H9 (cell line): ENCODE data around the gene TM9SF4. TPM values are rescaled to one million over a fixed set of nuclear protein-coding genes. Genes with fewer than 3 reads are reported as not detected.

ENCODE experiments used
- DNase-seq: peaks from one replicate; pipeline ENCODE4 v3.0.0-alpha.2; 2017
- H2AFZ ChIP-seq: one replicate; pipeline ENCODE4 v1.6.1; 2013; ENCODE audit warnings: mild to moderate bottlenecking, low read length, control low read depth, moderate library complexity
- H2AK5ac ChIP-seq: 2 replicates; pipeline ENCODE4 v1.6.1; 2013; ENCODE audit warnings: low read length, control low read depth, mixed read lengths; ENCODE audit not compliant: insufficient read length
- H2BK120ac ChIP-seq: one replicate; pipeline ENCODE4 v1.6.1; 2013; ENCODE audit warnings: low read depth, mild to moderate bottlenecking, low read length, control low read depth, inconsistent platforms; ENCODE audit not compliant: poor library complexity, severe bottlenecking
- H2BK12ac ChIP-seq: 2 replicates; pipeline ENCODE4 v1.6.1; 2013; ENCODE audit warnings: low read length, control low read depth, mixed read lengths, low read depth; ENCODE audit not compliant: insufficient read length
- H2BK15ac ChIP-seq: 2 replicates; pipeline ENCODE4 v1.6.1; 2013; ENCODE audit warnings: low read depth, low read length, control low read depth
- H2BK20ac ChIP-seq: one replicate; pipeline ENCODE4 v1.6.1; 2013; ENCODE audit warnings: low read depth, mild to moderate bottlenecking, low read length, control low read depth, inconsistent platforms; ENCODE audit not compliant: poor library complexity, severe bottlenecking
- H2BK5ac ChIP-seq: 2 replicates; pipeline ENCODE4 v1.6.1; 2013; ENCODE audit warnings: low read length, control low read depth, mixed read lengths; ENCODE audit not compliant: insufficient read length
- H3K14ac ChIP-seq: 2 replicates; pipeline ENCODE4 v1.6.1; 2013; ENCODE audit warnings: low read length, control low read depth; ENCODE audit not compliant: insufficient read depth
- H3K18ac ChIP-seq: 2 replicates; pipeline ENCODE4 v1.6.1; 2013; ENCODE audit warnings: low read depth, mild to moderate bottlenecking, mixed read lengths, low read length, control low read depth; ENCODE audit not compliant: insufficient read length
- H3K23ac ChIP-seq: 2 replicates; pipeline ENCODE4 v1.6.1; 2013; ENCODE audit warnings: low read length, control low read depth, mixed read lengths, low read depth; ENCODE audit not compliant: insufficient read length
- H3K23me2 ChIP-seq: 2 replicates; pipeline ENCODE4 v1.6.1; 2013; ENCODE audit warnings: low read depth, mild to moderate bottlenecking, mixed read lengths, low read length, control low read depth; ENCODE audit not compliant: insufficient read length, poor library complexity, severe bottlenecking
- H3K27ac ChIP-seq: 2 replicates; pipeline ENCODE4 v1.5.1; 2013; ENCODE audit warnings: low read length, control low read depth, mixed read lengths, low read depth; ENCODE audit not compliant: insufficient read length
- H3K27me3 ChIP-seq: 2 replicates; pipeline ENCODE4 v1.6.1; 2013; ENCODE audit warnings: low read length, control low read depth, inconsistent platforms; ENCODE audit not compliant: insufficient read depth
- H3K4ac ChIP-seq: 2 replicates; pipeline ENCODE4 v1.6.1; 2013; ENCODE audit warnings: low read depth, mild to moderate bottlenecking, control low read depth, inconsistent platforms, low read length, moderate library complexity
- H3K4me1 ChIP-seq: 2 replicates; pipeline ENCODE4 v1.6.1; 2013; ENCODE audit warnings: low read length, control low read depth, inconsistent platforms; ENCODE audit not compliant: insufficient read depth
- H3K4me2 ChIP-seq: 2 replicates; pipeline ENCODE4 v1.6.1; 2013; ENCODE audit warnings: low read length, control low read depth, mixed read lengths; ENCODE audit not compliant: insufficient read length, insufficient read depth
- H3K56ac ChIP-seq: 2 replicates; pipeline ENCODE4 v1.6.1; 2013; ENCODE audit warnings: low read depth, mild to moderate bottlenecking, mixed read lengths, low read length, control low read depth; ENCODE audit not compliant: insufficient read length
- H3K79me1 ChIP-seq: 2 replicates; pipeline ENCODE4 v1.6.1; 2013; ENCODE audit warnings: low read depth, mild to moderate bottlenecking, moderate library complexity, low read length, control low read depth, inconsistent platforms; ENCODE audit not compliant: insufficient read depth, poor library complexity, severe bottlenecking
- H3K79me2 ChIP-seq: 2 replicates; pipeline ENCODE4 v1.6.1; 2013; ENCODE audit warnings: low read length, control low read depth, inconsistent platforms; ENCODE audit not compliant: insufficient read depth
- H3K9ac ChIP-seq: 2 replicates; pipeline ENCODE4 v1.6.1; 2013; ENCODE audit warnings: low read length, control low read depth, mixed read lengths; ENCODE audit not compliant: insufficient read length; ENCODE audit errors: extremely low read depth
- H3K9me3 ChIP-seq: one replicate; pipeline ENCODE4 v1.6.1; 2013; ENCODE audit warnings: low read depth, low read length, inconsistent platforms; ENCODE audit not compliant: control insufficient read depth
- H3T11ph ChIP-seq: one replicate; pipeline ENCODE4 v1.6.1; 2013; ENCODE audit warnings: mild to moderate bottlenecking, low read length, control low read depth, inconsistent platforms
- H4K20me1 ChIP-seq: one replicate; pipeline ENCODE4 v1.6.1; 2013; ENCODE audit not compliant: control insufficient read depth, insufficient read length, insufficient read depth
- H4K5ac ChIP-seq: 2 replicates; pipeline ENCODE4 v1.6.1; 2013; ENCODE audit warnings: low read depth, mild to moderate bottlenecking, mixed read lengths, low read length, control low read depth; ENCODE audit not compliant: insufficient read length
- H4K8ac ChIP-seq: replicated peaks from 2 replicates; pipeline ENCODE4 v1.6.1; 2013; ENCODE audit warnings: low read length, control low read depth, mixed read lengths, low read depth; ENCODE audit not compliant: insufficient read length
- H4K91ac ChIP-seq: 2 replicates; pipeline ENCODE4 v1.6.1; 2013; ENCODE audit warnings: low read depth, mild to moderate bottlenecking, moderate library complexity, mixed read lengths, low read length, control low read depth; ENCODE audit not compliant: insufficient read length
- H3K27ac Mint-ChIP-seq, 3 experiments: 2 replicates in 2 of 3; 3 replicates in 1 of 3; pipeline ENCODE4 v1.8.0; 2020 to 2021; ENCODE audit warnings: mixed read lengths in 3 of 3, mild to moderate bottlenecking in 1 of 3, moderate library complexity in 1 of 3
- H3K27me3 Mint-ChIP-seq: 2 replicates; pipeline ENCODE4 v1.8.0; 2021; ENCODE audit warnings: low read depth, mild to moderate bottlenecking, moderate library complexity, mixed read lengths
- H3K36me3 Mint-ChIP-seq, 3 experiments: 2 replicates in 2 of 3; 3 replicates in 1 of 3; pipeline ENCODE4 v1.8.0; 2020 to 2021; ENCODE audit warnings: low read depth in 3 of 3, mixed read lengths in 3 of 3; ENCODE audit not compliant: insufficient read depth in 1 of 3
- H3K4me1 Mint-ChIP-seq, 2 experiments: 2 replicates each; pipeline ENCODE4 v1.8.0; 2020; ENCODE audit warnings: mixed read lengths in 2 of 2
- H3K4me3 Mint-ChIP-seq, 2 experiments: 2 replicates in 1 of 2; 3 replicates in 1 of 2; pipeline ENCODE4 v1.8.0; 2020 to 2021; ENCODE audit warnings: mild to moderate bottlenecking in 2 of 2, mixed read lengths in 2 of 2, moderate library complexity in 1 of 2
- H3K9me3 Mint-ChIP-seq, 2 experiments: 2 replicates in 1 of 2; 3 replicates in 1 of 2; pipeline ENCODE4 v1.8.0; 2020; ENCODE audit warnings: mild to moderate bottlenecking in 2 of 2, mixed read lengths in 2 of 2, moderate library complexity in 1 of 2
- WGBS: extraction: QIAGEN DNeasy Blood & Tissue Kit; methylation state at CpG from one replicate; pipeline ENCODE4 v1.1.7; 2013; ENCODE audit warnings: missing lambda C conversion rate, low lambda C conversion rate, mixed read lengths; ENCODE audit not compliant: insufficient read length; ENCODE audit errors: extremely low coverage; 5-methylcytosine and 5-hydroxymethylcytosine counted together
- total RNA-seq: library from RNA; stranded (reverse); gene quantifications from 2 replicates; pipeline ENCODE4 v1.2.1, GENCODE V29; 2021
- TF ChIP-seq, protein P1 (sequence below): fragments of 200-600 bp; sonication (generic); conservative IDR thresholded peaks from 3 replicates; pipeline ENCODE4 v1.8.0; 2021; ENCODE audit warnings: antibody characterized with exemption, mild to moderate bottlenecking

The TM9SF4 gene
- total RNA-seq, 1 experiment from 2014 or later = 62.3 TPM

DNA sequence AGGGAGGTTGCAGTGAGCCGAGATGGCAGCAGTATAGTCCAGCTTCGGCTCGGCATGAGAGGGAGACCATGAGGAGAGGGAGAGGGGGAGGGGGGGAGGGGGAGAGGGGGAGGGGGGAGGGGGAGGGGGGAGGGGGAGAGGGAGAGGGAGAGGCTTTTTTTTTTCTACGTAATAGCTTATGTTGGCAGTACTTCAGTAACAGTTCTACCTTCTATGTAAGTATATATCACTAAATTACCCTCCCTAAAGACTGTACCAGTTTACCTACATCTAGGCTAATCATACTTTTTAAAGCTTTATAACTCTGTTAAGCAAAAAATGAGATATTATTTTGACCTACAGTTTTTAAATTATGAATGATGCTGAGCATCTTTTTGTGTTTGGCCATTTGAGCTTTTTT, 13.6 kb downstream of the TM9SF4 start:
- H3K56ac ChIP-seq = no peak overlapping the region
- H3K9me3 Mint-ChIP-seq = peaks cover 9 to 11% of the 10 kb centered on the region in 2 experiments
- H3K27me3 Mint-ChIP-seq = no peaks in the 10 kb centered on the region; the same call in 1 of the 2 replicates
- TF ChIP-seq, protein P1, sequence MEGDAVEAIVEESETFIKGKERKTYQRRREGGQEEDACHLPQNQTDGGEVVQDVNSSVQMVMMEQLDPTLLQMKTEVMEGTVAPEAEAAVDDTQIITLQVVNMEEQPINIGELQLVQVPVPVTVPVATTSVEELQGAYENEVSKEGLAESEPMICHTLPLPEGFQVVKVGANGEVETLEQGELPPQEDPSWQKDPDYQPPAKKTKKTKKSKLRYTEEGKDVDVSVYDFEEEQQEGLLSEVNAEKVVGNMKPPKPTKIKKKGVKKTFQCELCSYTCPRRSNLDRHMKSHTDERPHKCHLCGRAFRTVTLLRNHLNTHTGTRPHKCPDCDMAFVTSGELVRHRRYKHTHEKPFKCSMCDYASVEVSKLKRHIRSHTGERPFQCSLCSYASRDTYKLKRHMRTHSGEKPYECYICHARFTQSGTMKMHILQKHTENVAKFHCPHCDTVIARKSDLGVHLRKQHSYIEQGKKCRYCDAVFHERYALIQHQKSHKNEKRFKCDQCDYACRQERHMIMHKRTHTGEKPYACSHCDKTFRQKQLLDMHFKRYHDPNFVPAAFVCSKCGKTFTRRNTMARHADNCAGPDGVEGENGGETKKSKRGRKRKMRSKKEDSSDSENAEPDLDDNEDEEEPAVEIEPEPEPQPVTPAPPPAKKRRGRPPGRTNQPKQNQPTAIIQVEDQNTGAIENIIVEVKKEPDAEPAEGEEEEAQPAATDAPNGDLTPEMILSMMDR = no peak
- H2BK5ac ChIP-seq = no peak overlapping the region
- no peak overlapping the region for H2BK20ac ChIP-seq
- no peak overlapping the region for H3K18ac ChIP-seq
- no peak overlapping the region for H2BK12ac ChIP-seq
- H3K4ac ChIP-seq = no peak overlapping the region
- no peak overlapping the region for H4K5ac ChIP-seq
- H2AK5ac ChIP-seq = no peak overlapping the region
- no peak overlapping the region for H3K27ac ChIP-seq
- no peaks in the 10 kb centered on the region for H3K27me3 ChIP-seq
- H3K23me2 ChIP-seq = no peaks in the 10 kb centered on the region
- H3K9ac ChIP-seq = no peak overlapping the region
- H3K4me1 Mint-ChIP-seq = peaks cover 12 to 14% of the 10 kb centered on the region in 2 experiments
- H3K4me1 ChIP-seq = no peaks in the 10 kb centered on the region; the same call in 1 of the 2 replicates
- H4K91ac ChIP-seq = no peak overlapping the region
- no peaks in the 10 kb centered on the region for H3K9me3 ChIP-seq
- H3K36me3 Mint-ChIP-seq = peaks cover 16 to 24% (median 17%) of the 10 kb centered on the region in 3 experiments
- no peak overlapping the region for H3K14ac ChIP-seq
- no peak overlapping the region for H2BK120ac ChIP-seq
- H3K23ac ChIP-seq = no peak overlapping the region
- no CpG with 5 or more reads among the region's 4 CpGs for WGBS
- no peak overlapping the region for H4K8ac ChIP-seq
- H2AFZ ChIP-seq = no peak overlapping the region
- H3K79me1 ChIP-seq = peaks cover 2% of the 10 kb centered on the region
- no peak overlapping the region for H3T11ph ChIP-seq
- peaks cover 5% of the 10 kb centered on the region; the same call in 1 of the 2 replicates for H3K79me2 ChIP-seq
- no peak overlapping the region for H2BK15ac ChIP-seq
- H3K4me2 ChIP-seq = no peak overlapping the region
- H3K4me3 Mint-ChIP-seq = no peak overlapping the region
- DNase-seq = no peak
- no peak overlapping the region for H3K27ac Mint-ChIP-seq
- no peaks in the 10 kb centered on the region for H4K20me1 ChIP-seq
